ENCODE data around the gene IGFBP3.

The IGFBP3 gene

DNA sequence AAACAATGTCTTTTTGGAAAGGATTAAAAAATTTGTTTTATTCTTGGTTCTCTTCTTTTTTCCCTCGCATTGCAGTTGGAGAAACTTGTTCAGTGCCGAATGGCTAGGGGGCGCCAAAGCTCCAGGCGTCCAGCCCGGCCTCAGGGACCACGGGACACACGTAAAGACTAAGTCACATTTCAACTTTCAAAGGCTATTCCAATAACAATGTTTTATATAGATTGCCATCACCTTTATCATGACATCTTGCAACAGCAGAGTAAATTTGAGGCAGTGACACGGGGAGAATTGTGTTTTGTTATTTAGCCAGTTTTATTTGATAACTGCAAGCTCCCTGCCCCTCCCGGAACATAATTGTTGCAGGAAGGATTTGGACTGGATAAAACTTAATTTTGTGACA, 2.2 kb upstream of the IGFBP3 start:
- Histone ChIP-seq H3K27ac (no peak overlapping the region), H3K4me3 (peak overlapping the region; percentile 79)
- TF ChIP-seq CTCF (IDR thresholded peaks at IDR 0.05), result peak; percentile 86
- no peak for DNase-seq (ENCODE audit: low spot score)

DNA sequence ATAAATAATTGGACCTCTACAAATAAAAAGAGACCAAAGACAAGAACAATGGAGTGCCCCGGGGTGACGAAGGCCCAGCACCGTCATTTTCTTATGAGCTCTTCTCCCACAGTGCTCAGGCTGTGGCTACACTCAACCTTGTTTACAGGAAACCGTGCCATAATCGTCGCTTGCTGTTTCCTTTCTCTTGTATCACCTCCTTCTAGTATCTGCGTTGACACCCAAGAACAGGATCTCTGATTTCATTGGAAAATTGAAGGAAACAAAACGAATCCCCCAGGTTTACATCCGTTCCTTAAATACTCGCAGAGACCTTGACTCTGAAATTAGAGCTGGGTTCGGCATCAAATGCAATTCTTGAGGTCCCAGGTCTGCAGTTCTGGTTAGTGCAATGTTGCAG, 1.7 kb upstream of the IGFBP3 start:
- no peak for TF ChIP-seq CTCF (IDR thresholded peaks at IDR 0.05)
- DNase-seq (ENCODE audit: low spot score), result no peak
- H3K4me3 ChIP-seq, result peak overlapping the region; percentile 79
- H3K27ac ChIP-seq, result peak overlapping the region in 1 of 2 donors; percentile 15

- TF ChIP-seq CTCF (IDR thresholded peaks at IDR 0.05), result peak; percentile 87
- DNase-seq (ENCODE audit: low spot score), result no peak
- Histone ChIP-seq H3K27ac (peak overlapping the region; percentile 8 to 53), H3K4me3 (peak overlapping the region; percentile 79)
Measured at GRCh38 chr7:45921699-45922519, 837 bp upstream of the IGFBP3 start.

GRCh38 chr7:45921381-45921698, 268 bp upstream of the IGFBP3 start:
- Histone ChIP-seq H3K27ac (peak overlapping the region; percentile 8 to 53), H3K4me3 (peak overlapping the region; percentile 79)
- no peak for DNase-seq (ENCODE audit: low spot score)
- TF ChIP-seq CTCF (IDR thresholded peaks at IDR 0.05), result no peak

DNA sequence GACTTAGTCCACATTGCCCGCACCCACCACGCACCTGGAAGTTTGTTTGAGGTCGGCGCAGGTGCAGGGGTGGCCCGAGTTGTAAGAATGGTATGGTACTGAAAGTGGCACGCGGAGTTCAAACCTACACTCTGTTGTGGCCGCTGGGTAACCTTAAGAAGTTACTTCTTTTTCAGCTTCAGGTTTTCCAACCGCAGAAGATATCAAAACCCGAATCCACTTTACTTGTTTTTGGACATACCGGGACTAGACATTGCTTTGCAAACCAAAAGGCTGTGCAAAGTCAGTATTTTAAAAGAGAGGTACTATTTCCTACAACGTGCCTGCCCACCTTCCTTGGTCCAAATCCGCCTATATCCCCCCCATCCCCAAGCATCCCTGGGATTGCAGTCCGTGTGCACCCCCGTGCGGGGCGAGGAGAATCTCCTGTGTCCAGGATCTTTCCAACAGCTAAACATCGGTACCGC, 1.0 kb downstream of the IGFBP3 start:
- H3K4me3 ChIP-seq, result peak overlapping the region; percentile 79
- H3K27ac ChIP-seq, result peak overlapping the region in 1 of 2 donors; percentile 25
- DNase-seq (ENCODE audit: low spot score), result no peak
- no peak for TF ChIP-seq CTCF (IDR thresholded peaks at IDR 0.05)

GRCh38 chr7:45919231-45919784, 1.8 kb downstream of the IGFBP3 start:
- no peak for DNase-seq (ENCODE audit: low spot score)
- peak overlapping the region; percentile 79 for H3K4me3 ChIP-seq
- TF ChIP-seq CTCF (IDR thresholded peaks at IDR 0.05), result no peak
- H3K27ac ChIP-seq, result peak overlapping the region in 1 of 2 donors; percentile 25

DNA sequence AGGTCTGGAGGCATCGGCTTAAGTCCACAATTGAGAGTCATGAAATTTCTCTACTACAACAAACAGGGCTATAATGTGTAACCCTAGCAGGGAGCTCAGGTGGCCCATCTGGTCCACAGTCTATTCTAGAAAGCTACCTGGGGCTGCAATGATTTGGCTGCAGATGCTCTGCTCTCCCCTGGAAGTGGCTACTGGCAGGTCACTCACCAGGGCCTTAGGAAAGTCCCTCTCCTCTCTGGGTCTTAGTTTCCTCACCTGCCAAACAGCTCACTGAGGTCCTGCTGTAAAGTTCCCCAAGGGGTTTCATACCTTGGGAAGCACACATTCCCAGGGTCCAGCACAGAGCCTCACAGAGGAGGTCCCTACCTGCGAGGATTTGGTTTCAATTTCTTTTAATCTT, 2.5 kb downstream of the IGFBP3 start:
- no peak overlapping the region for H3K4me3 ChIP-seq
- no peak for TF ChIP-seq CTCF (IDR thresholded peaks at IDR 0.05)
- no peak overlapping the region for H3K27ac ChIP-seq

More for the DNA sequence above, 2.5 kb downstream of the IGFBP3 start:
- DNase-seq (ENCODE audit: low spot score), result no peak
